Measurements from ENCODE around the gene PCDHGA7.
A peak's percentile ranks its signal among the peaks of the same experiment; 100 is the strongest.
"Not testable (repeated sequence)": the region's sequence is repeated elsewhere in the genome, so short reads cannot be mapped to it uniquely, and the experiment has no call there.

Gene PCDHGA7

GRCh38 chr5:141394401-141395187 lies 12.1 kb downstream of the PCDHGA7 start:
- H3K27ac ChIP-seq (ENCODE audit: extremely low read depth, low read depth, low read length); H3K4me1 ChIP-seq (ENCODE audit: control insufficient read depth, insufficient read depth, low read length); H3K9me3 ChIP-seq (ENCODE audit: control insufficient read depth, insufficient read depth, low read depth, low read length); H3K36me3 ChIP-seq (ENCODE audit: control insufficient read depth in 2 of 2, insufficient read depth in 1 of 2, low read length in 2 of 2); POLR2A ChIA-PET; H3K4me3 ChIP-seq (ENCODE audit: low read depth, low read length): not testable (repeated sequence)
- TF ChIP-seq REST (tag by site-specific recombination; IDR thresholded peaks at IDR 0.05) = 0 out of 2 replicates have a peak, but pooled peaks have one; percentile 39
- CTCF ChIA-PET = interaction anchor here (1.0 to 4.2 kb wide), 5 partner anchors 8 to 169 kb away, joined by 6 to 57 read pairs (median 12); partner anchors contain the start of gene PCDHGB3

- peak within 1 kb of the TSS; percentile 32 for H3K4me3 ChIP-seq (ENCODE audit: low read depth, low read length)
- not testable (repeated sequence) for H3K27ac ChIP-seq (ENCODE audit: extremely low read depth, low read depth, low read length); H3K36me3 ChIP-seq (ENCODE audit: control insufficient read depth in 2 of 2, insufficient read depth in 1 of 2, low read length in 2 of 2); H3K9me3 ChIP-seq (ENCODE audit: control insufficient read depth, insufficient read depth, low read depth, low read length); H3K4me1 ChIP-seq (ENCODE audit: control insufficient read depth, insufficient read depth, low read length)
- TF ChIP-seq ZNF335 (tag by site-specific recombination; conservative IDR thresholded peaks at IDR 0.05) = peak; percentile 43
- TF ChIP-seq ZNF654 (tag by site-specific recombination; IDR thresholded peaks at IDR 0.05; ENCODE audit: low read depth) = peak; percentile 61
- peak; percentile 90 for TF ChIP-seq ZNF2 (tag by site-specific recombination; IDR thresholded peaks at IDR 0.05)
- 0 out of 2 replicates have a peak, but pooled peaks have one; percentile 11 for TF ChIP-seq ZNF660 (tag by site-specific recombination; IDR thresholded peaks at IDR 0.05)
- TF ChIP-seq CTCF (tag by site-specific recombination; IDR thresholded peaks at IDR 0.05) = 0 out of 2 replicates have a peak, but pooled peaks have one; percentile 37
- peak; percentile 43; the same call in 1 of the 2 replicates for TF ChIP-seq ZNF600 (tag by site-specific recombination; IDR thresholded peaks at IDR 0.05)
- peak; percentile 97 for TF ChIP-seq ZNF610 (tag by site-specific recombination; IDR thresholded peaks at IDR 0.05; ENCODE audit: borderline replicate concordance)
- POLR2A ChIA-PET = interaction anchor here (0.7 to 2.1 kb wide), 3 partner anchors 78 to 160 kb away, joined by 3 to 6 read pairs (median 3); partner anchors contain the start of gene TAF7
- CTCF ChIA-PET = interaction anchor here (0.6 to 4.2 kb wide), 36 partner anchors 9 to 558 kb away, joined by 3 to 57 read pairs (median 4); partner anchors contain the start of genes PCDHB14, PCDHB15, PCDHB9 and PCDHGA10
Observed at GRCh38 chr5:141397756-141398551, 15.4 kb downstream of the PCDHGA7 start, which contains the start of gene PCDHGB5. Gene PCDHGB5, plus strand, starts transcription at chr5:141397947. Its CDS starts 181 bp downstream, at chr5:141398128.

GRCh38 chr5:141398608-141399007 lies 16.1 kb downstream of the PCDHGA7 start:
- POLR2A ChIA-PET = interaction anchor here (2.1 kb wide), 1 partner anchor 78 kb away, joined by 6 read pairs; the partner anchor contains the start of gene TAF7
- Histone ChIP-seq H3K27ac (ENCODE audit: extremely low read depth, low read depth, low read length) (no peak overlapping the region), H3K4me3 (ENCODE audit: low read depth, low read length) (no peak overlapping the region), H3K9me3 (ENCODE audit: control insufficient read depth, insufficient read depth, low read depth, low read length) (no peaks in the 10 kb centered on the region; the same call in 1 of the 2 replicates), H3K36me3 (ENCODE audit: control insufficient read depth in 2 of 2, insufficient read depth in 1 of 2, low read length in 2 of 2) (no peaks in the 10 kb centered on the region), H3K4me1 (ENCODE audit: control insufficient read depth, insufficient read depth, low read length) (no peaks in the 10 kb centered on the region)
- CTCF ChIA-PET = interaction anchor here (0.5 to 4.2 kb wide), 5 partner anchors 8 to 165 kb away, joined by 3 to 57 read pairs (median 9); no protein-coding TSS in a partner anchor
- no peak for TF ChIP-seq ZFP3 (tag by site-specific recombination; IDR thresholded peaks at IDR 0.05; ENCODE audit: low read depth)
- TF ChIP-seq KLF8 (tag by site-specific recombination; IDR thresholded peaks at IDR 0.05) = no peak
- TF ChIP-seq ZNF624 (tag by site-specific recombination; IDR thresholded peaks at IDR 0.05) = no peak
- no peak for TF ChIP-seq ZNF184 (tag by site-specific recombination; IDR thresholded peaks at IDR 0.05)
- TF ChIP-seq ZBTB21 (tag by site-specific recombination; IDR thresholded peaks at IDR 0.05) = no peak
- no peak for TF ChIP-seq EGR2 (tag by site-specific recombination; IDR thresholded peaks at IDR 0.05; ENCODE audit: low read depth)
- TF ChIP-seq ZNF132 (tag by site-specific recombination; IDR thresholded peaks at IDR 0.05; ENCODE audit: borderline replicate concordance) = no peak
- TF ChIP-seq ZNF114 (tag by site-specific recombination; IDR thresholded peaks at IDR 0.05) = no peak
- TF ChIP-seq ZNF433 (tag by site-specific recombination; IDR thresholded peaks at IDR 0.05; ENCODE audit: low read depth) = no peak
- no peak for TF ChIP-seq MYNN (tag by site-specific recombination; IDR thresholded peaks at IDR 0.05; ENCODE audit: borderline replicate concordance)
- no peak for TF ChIP-seq RBAK (tag by site-specific recombination; IDR thresholded peaks at IDR 0.05)
- TF ChIP-seq ZNF514 (tag by site-specific recombination; IDR thresholded peaks at IDR 0.05) = no peak
- no peak for TF ChIP-seq ZNF280C (tag by site-specific recombination; IDR thresholded peaks at IDR 0.05)
- TF ChIP-seq ZNF544 (tag by site-specific recombination; IDR thresholded peaks at IDR 0.05) = no peak
